ENCODE measurements around the gene APRT.

GRCh38 chr16:88843256-88843655 lies 31.5 kb upstream of the APRT start:
- no peak for TF ChIP-seq PHF8 (conservative IDR thresholded peaks at IDR 0.05; ENCODE audit: low read depth, low read length)
- no peak for TF ChIP-seq MAX (IDR thresholded peaks at IDR 0.05)
- no peak for TF ChIP-seq CHD1 (IDR thresholded peaks at IDR 0.05; ENCODE audit: low read depth, low read length)
- no peak for TF ChIP-seq CTCF (IDR thresholded peaks at IDR 0.05; ENCODE audit: control extremely low read depth in 1 of 3, insufficient read depth in 1 of 3, low read depth in 1 of 3, low read length in 3 of 3)
- no peak for TF ChIP-seq YY1 (IDR thresholded peaks at IDR 0.05; ENCODE audit: low read depth, low read length)
- TF ChIP-seq RFX5 (IDR thresholded peaks at IDR 0.05; ENCODE audit: borderline replicate concordance, low read depth, low read length), result no peak
- TF ChIP-seq ZNF274 (IDR thresholded peaks at IDR 0.05; ENCODE audit: borderline replicate concordance, extremely low read depth, low read length), result no peak
- no peak for TF ChIP-seq GABPA (IDR thresholded peaks at IDR 0.05; ENCODE audit: borderline replicate concordance, insufficient read depth, low read length)
- TF ChIP-seq SIX5 (IDR thresholded peaks at IDR 0.05; ENCODE audit: low read depth, low read length), result no peak
- TF ChIP-seq POLR2A (IDR thresholded peaks at IDR 0.05; ENCODE audit: control extremely low read depth in 1 of 2, low read depth in 2 of 2, low read length in 2 of 2), result no peak

Measured in H1 (cell line).